KBM-7 (cell line): ENCODE measurements around the gene CNTN1.

Source experiments
- DNase-seq: peaks from one replicate; pipeline ENCODE4 v3.0.0-alpha.2; 2015
- in situ Hi-C: fragments of 300-500 bp; cut with MboI; formaldehyde crosslinking; loops from 2 replicates; pipeline ENCODE4 v1.14.3; 2020; ENCODE audit warnings: low sequenced_read_pairs, low pct_unique_long_range_greater_than_20kb, mixed read lengths

CNTN1 gene

DNA sequence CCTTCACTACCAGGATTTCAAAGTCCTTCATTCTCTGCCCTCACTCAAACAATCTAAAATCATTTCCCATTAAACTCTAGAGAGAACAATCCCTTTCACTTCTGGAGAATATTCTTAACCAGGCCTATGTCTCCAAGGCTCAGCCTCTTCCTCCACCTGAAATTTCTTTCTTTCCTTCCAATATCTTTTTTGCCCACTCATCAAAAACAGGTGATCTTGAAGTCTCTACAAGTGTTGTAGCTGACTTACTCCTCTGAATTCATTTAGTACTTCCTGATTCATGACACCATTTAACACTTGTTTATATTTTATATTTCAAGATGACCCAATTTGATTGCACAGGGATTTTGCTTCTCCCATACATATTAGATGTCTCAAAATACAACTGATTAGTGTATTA, 429.1 kb downstream of the CNTN1 start:
- in situ Hi-C loops, result no loop called here
- DNase-seq, result no peak
